ENCODE data around the gene SSTR1. TPM values are rescaled to one million over a fixed set of nuclear protein-coding genes. Genes with fewer than 3 reads are reported as not detected.

The SSTR1 gene
- total and polyA plus RNA-seq, 2 donors (not counting 3 experiments of a cell fraction or from before 2014, with no cell fraction given): 1.4 to 1.9 TPM

DNA sequence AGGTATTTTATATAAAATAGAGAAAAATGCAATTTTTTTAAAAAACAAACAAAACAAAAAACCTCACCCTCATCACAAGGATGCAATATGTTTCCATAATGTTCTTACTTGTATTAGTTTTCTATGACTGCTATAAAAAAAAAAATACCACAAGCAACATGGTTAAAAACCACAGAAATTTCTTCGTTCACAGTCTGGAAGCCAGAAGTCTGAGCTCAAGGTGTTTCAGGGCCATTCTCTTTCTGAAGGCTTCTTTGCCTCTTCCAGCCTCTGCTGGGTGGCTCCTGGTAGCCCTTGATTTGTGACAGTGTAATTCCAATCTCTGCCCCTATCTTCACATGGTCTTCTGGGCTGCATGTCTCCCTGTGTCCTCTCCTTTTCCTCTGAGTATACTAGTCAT lies 21.5 kb upstream of the SSTR1 start:
- FAIRE-seq: no peak
- H2AFZ ChIP-seq (ENCODE audit: low read depth, low read length): no peak overlapping the region
- no peak overlapping the region for H3K4me3 ChIP-seq (replicated peaks in 1 of 3; ENCODE audit: insufficient read depth in 1 of 3, low read depth in 1 of 3, low read length in 3 of 3)
- DNase-seq (ENCODE audit: low read depth, low spot score): no peak
- ChIA-PET CTCF (no interaction called here), POLR2A (no interaction called here)
- no peak overlapping the region for H3K27ac ChIP-seq (ENCODE audit: insufficient read depth, low read depth, low read length)
- intact Hi-C loops (cut with micrococcal nuclease) (no loop called here), dilution Hi-C loops (cut with MboI; ENCODE audit: extremely low pct_ligation_motif_present, low sequenced_read_pairs) (no loop called here)
- no TSS peak for BruUV-seq (replicated peaks)
- H3K4me1 ChIP-seq (ENCODE audit: control insufficient read depth, extremely low read depth, insufficient read depth, low read length): no peaks in the 10 kb centered on the region
- H3K36me3 ChIP-seq (ENCODE audit: control insufficient read depth in 2 of 2, extremely low read depth in 1 of 2, insufficient read depth in 2 of 2, low read length in 2 of 2): no peaks in the 10 kb centered on the region
- no peaks in the 10 kb centered on the region for H3K27me3 ChIP-seq (ENCODE audit: control insufficient read depth in 2 of 2, insufficient read depth in 2 of 2, low read length in 2 of 2)
- H4K20me1 ChIP-seq (replicated peaks; ENCODE audit: control insufficient read depth, extremely low read depth, insufficient read depth, low read length): no peaks in the 10 kb centered on the region
- H3K4me2 ChIP-seq (ENCODE audit: insufficient read depth, low read length): no peak overlapping the region
- TF ChIP-seq JUN (IDR thresholded peaks at IDR 0.05; ENCODE audit: borderline replicate concordance, insufficient read depth, insufficient read length, low read depth) (no peak), MYC (IDR thresholded peaks at IDR 0.05; ENCODE audit: low read depth, low read length) (no peak), GATA2 (IDR thresholded peaks at IDR 0.05; ENCODE audit: insufficient read depth, insufficient read length, low read depth, low read length) (no peak), EZH2 (IDR thresholded peaks at IDR 0.05; ENCODE audit: borderline replicate concordance, low read depth, low read length, severe bottlenecking) (no peak), POLR2A (IDR thresholded peaks at IDR 0.05; ENCODE audit: low read depth, low read length) (no peak), POLR2AphosphoS5 (IDR thresholded peaks at IDR 0.05; ENCODE audit: insufficient read depth, low read depth, low read length) (no peak), FOS (IDR thresholded peaks at IDR 0.05; ENCODE audit: borderline replicate concordance, insufficient read depth, low read length) (no peak)
- TF ChIP-seq, protein P1, sequence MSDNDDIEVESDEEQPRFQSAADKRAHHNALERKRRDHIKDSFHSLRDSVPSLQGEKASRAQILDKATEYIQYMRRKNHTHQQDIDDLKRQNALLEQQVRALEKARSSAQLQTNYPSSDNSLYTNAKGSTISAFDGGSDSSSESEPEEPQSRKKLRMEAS (IDR thresholded peaks at IDR 0.05; ENCODE audit: insufficient read depth, insufficient read length): no peak
- TF ChIP-seq, protein P2, sequence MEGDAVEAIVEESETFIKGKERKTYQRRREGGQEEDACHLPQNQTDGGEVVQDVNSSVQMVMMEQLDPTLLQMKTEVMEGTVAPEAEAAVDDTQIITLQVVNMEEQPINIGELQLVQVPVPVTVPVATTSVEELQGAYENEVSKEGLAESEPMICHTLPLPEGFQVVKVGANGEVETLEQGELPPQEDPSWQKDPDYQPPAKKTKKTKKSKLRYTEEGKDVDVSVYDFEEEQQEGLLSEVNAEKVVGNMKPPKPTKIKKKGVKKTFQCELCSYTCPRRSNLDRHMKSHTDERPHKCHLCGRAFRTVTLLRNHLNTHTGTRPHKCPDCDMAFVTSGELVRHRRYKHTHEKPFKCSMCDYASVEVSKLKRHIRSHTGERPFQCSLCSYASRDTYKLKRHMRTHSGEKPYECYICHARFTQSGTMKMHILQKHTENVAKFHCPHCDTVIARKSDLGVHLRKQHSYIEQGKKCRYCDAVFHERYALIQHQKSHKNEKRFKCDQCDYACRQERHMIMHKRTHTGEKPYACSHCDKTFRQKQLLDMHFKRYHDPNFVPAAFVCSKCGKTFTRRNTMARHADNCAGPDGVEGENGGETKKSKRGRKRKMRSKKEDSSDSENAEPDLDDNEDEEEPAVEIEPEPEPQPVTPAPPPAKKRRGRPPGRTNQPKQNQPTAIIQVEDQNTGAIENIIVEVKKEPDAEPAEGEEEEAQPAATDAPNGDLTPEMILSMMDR (IDR thresholded peaks at IDR 0.05; ENCODE audit: extremely low read depth in 1 of 2, insufficient read depth in 1 of 2, low read depth in 1 of 2, low read length in 2 of 2): no peak
- H3K9me3 ChIP-seq (replicated peaks; ENCODE audit: control insufficient read depth, insufficient read depth, low read length): no peaks in the 10 kb centered on the region
- H3K9ac ChIP-seq (replicated peaks; ENCODE audit: extremely low read depth, insufficient read depth, low read length): no peak overlapping the region
- no peaks in the 10 kb centered on the region for H3K79me2 ChIP-seq (ENCODE audit: control insufficient read depth, insufficient read depth, low read length)
- no peaks in the 10 kb centered on the region for H3K9me1 ChIP-seq (replicated peaks; ENCODE audit: control insufficient read depth, extremely low read depth, insufficient read depth, low read length)
